HG03108 (cell line): ENCODE measurements around the gene ZIC5.

ENCODE experiments used
- ATAC-seq: cut with Tn5 transposase; IDR thresholded peaks from one replicate; pipeline ENCODE4 v1.9.1; 2021; ENCODE audit warnings: moderate library complexity; ENCODE audit not compliant: unreplicated experiment

Gene ZIC5

DNA sequence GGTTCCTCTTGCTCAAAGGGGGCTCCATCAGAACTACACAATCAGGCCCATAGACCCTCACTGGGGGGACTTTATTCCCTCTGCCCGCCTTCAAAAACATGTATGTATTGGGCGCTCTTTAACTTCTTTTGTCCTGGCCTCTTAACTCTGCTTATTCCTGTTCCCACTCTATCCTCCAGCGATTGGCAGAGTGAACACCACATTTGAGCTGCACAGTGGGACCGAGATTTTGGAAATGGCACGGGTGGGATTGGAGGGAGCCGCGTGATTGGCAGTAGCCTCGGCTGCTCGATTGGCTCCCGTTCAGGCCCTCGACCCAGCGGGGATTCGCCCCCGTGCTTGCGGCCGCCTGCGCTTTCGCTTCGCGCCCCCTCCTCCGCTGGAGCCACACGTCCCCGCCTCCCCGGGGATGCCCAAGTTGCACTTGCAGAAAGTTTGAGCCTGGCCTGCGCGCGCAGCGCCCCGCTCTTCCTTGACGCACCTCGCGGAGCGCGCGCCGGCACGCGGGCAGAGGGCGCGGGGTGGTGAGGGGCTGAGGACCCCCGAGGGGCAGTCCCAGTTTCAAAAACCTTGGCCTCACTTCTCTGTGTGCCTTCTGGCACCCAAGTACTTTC lies at the start of gene ZIC5:
Gene ZIC5 (minus strand): TSS at position 192 of the 614 bp plus-strand sequence. CDS start 164 bp downstream, at position 28.
- no peak for ATAC-seq

DNA sequence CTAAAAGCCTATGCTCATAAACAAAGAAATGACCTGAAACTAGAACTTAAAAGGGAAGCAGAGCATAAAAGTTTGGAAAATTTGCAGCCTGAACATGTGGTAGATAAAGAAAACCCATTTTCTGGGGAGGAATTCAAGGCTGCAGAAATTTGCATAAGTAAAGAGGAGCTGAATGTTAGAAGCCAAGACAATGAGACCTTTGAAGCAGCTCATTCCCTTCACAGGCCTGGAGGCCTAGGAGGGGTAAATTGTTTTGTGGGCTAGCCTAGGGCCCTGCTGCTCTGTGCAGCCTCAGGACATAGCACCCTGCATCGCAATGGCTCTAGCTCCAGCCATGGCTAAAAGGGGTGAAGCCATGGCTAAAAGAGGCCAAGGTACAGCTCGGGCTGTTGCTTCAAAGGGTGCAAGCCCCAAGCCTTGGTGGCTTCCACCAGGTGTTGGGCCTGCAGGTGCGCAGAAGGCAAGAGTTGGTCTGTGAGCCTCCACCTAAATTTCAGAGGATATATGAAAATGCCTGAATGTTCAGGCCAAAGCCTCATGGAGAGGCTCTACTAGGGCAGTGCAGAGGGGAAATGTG lies 48.3 kb upstream of the ZIC5 start:
- ATAC-seq, result no peak

DNA sequence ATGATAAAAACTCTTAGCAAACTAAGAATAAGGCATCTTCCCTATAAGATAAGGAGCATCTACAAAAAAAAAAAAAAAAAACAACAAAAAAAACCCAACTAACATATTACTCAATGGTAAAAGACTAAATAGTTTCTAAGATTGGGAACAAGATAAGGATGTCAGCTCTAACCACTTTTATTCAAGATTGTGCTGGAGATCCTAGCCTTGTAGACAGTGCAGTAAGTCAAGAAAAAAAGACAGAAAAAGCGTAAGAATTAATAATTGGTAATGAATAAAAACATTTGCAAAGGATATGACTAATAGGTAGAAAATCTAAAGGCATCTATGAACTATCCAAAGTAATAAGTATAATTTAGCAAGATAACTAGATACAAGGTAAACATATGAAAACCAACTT lies 43.1 kb upstream of the ZIC5 start:
- no peak for ATAC-seq

DNA sequence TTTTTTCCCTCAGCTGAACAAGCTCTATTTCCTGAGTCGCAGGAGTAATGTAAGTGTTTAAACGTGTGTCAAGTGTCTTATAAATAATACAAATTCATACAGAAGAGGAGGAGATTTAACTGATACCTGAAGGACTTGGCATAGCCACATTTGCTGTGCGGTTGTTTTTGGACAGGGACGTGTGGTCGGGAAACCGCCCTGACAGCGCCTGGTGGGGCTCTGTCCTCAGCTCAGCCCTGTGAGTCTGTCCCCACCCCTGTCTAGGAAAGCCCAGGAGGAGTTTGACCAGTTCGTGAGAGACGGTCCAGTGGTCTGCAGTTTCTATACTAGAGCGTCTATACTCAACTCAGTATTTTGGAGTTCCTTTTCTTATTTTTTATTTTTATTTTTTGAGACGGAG lies 26.7 kb upstream of the ZIC5 start:
- no peak for ATAC-seq

- no peak for ATAC-seq
Observed at GRCh38 chr13:99997702-99998214, 26.2 kb upstream of the ZIC5 start.

DNA sequence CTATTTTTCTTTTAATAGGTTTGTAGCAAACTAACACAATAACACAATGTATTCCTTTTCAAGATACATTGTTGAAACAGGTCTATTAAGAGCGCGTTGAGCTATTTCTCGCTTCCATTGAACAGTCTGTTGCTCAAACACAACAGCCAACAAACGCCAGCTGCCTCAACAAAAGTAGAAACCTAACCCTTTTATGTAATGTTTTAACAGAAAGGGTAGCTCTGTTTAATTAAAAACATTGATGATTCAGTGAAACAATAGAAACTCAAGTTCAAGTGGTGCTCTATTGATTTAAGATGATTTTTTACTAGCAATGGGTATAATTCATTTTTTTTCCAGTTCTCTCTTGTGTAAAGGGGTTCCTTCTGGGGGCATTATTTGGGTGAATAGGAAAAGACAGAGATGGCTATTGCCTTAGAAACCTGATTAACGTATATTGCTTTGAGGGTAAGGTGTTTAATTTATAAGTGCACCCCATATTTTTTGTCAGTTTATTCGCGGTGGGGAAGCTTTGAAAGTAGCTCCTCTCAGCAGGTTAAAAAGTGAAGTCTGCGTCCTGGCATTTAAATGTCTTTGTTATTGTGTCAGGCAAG lies 24.9 kb upstream of the ZIC5 start:
- no peak for ATAC-seq

DNA sequence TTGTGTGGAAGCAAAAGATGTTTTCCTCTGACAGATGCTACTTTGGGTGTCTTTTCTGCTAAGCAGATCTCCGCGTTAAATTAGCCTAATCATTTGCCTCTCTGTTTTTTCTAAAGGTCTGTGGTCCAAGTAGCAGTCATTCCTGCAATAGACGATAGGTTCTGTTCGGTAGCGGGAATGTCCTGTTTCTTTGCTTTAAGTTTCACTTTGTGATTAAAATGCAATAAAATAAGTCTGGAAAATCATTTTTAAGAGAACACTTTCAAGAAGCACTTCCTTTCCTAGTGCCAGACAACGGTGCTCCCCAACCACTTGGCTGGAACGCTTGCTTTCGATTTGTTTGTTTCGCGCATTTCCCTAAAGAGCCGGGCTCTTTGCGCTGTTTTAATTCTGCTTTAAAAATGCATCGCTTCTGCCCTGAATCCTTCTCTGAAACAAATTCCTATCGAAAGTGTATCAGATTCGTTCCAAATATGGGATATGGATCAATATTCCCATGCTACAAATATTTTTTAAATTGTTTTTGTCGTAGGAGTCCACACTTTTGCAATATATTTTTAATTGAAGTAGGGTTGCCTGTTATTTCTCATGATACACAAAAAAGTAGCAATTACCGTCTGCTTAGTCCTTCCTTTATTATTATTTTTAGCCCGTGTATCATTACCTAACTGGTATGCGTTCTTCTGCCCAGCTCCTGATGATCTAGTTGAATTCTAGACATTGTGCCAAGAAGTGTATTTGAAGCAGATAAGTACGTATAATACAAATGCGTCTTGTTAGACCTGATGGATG lies 24.2 kb upstream of the ZIC5 start:
- no peak for ATAC-seq

GRCh38 chr13:99995104-99995588 lies 23.6 kb upstream of the ZIC5 start:
- ATAC-seq, result no peak

DNA sequence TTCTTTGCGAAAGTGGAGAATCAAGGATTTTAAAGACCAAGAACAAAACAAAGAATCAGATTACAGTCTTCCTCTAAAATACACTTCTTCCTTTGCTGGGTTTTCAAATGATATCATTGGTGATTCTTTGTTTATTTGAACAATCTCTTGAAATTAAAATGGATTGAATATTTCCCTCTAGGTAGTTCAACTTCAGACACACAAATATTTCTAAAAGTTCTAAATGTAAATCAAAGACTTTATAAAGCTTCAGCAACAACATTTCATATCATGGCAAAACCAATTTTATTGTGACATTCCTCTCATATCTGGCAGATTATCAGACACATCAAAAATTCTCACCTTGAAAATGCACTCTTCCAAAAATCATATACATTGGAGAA lies 23.1 kb upstream of the ZIC5 start:
- ATAC-seq, result no peak

DNA sequence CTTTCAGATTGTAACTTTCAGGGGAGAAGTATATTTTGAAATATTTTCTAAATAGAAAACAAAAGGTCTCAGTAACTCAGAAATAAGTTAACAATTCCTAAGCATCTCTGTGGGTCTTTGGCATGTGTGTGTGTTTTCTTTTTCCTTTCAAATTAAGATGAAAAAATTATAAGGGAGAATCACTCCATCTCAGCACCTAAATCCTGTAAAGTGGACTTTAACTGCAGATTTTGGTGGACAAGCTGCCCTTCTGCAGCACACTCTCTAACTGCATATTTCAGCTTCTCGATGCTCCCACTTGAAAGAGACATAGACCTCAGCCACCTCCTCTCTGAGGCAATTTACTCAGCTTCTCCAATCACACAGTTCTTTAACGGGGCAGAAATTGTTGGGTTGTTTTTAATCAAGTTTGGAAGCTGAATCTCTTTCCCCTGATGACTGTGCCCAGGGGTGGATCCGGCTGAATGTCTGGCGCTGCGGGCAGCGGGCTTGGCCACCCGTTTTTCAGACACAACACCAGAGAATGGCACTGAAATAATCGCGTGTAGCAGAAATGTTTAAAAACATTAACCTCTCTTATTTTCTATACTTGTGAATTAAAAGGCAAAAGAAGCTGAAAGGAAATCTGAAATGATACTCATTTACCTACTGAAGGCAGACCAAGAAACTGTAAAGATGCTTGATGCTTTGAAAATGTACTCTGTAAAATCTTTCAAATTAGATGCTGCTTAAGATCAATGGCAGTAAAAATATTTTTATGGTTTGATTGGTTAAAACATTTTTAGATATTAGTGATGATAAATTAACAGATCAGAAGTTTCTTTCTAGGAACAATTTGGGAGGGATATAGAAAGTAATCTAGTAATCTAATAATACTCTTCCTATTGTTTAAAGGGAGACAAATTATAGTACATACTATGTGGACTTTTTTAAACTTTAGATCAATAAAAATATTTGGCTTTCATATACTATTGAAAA lies 22.4 kb upstream of the ZIC5 start:
- no peak for ATAC-seq

- no peak for ATAC-seq
Observed at GRCh38 chr13:99992949-99993351, 21.4 kb upstream of the ZIC5 start.

- no peak for ATAC-seq
Observed at GRCh38 chr13:99991828-99992775, 20.5 kb upstream of the ZIC5 start.

GRCh38 chr13:99991013-99991827 lies 19.7 kb upstream of the ZIC5 start:
- ATAC-seq, result no peak

GRCh38 chr13:99990126-99990977 lies 18.8 kb upstream of the ZIC5 start:
- no peak for ATAC-seq

- ATAC-seq, result no peak
Observed at GRCh38 chr13:99989276-99990125, 17.9 kb upstream of the ZIC5 start.

GRCh38 chr13:99988529-99989275 lies 17.1 kb upstream of the ZIC5 start:
- ATAC-seq, result no peak
